PC-9 (cell line): ENCODE data around the gene IL1R2. TPM values are rescaled to one million over a fixed set of nuclear protein-coding genes. Genes with fewer than 3 reads are reported as not detected.

Experiments used
- BruUV-seq: library from RNA; stranded (reverse); fragments of 400-500 nt; replicated peaks from 2 replicates; lab custom pipeline; 2021; lab: Mats Ljungman, UMichigan
- CTCF ChIA-PET: fragments of 300-600 bp; sonication (Branson Sonifier 250); formaldehyde crosslinking; loops from one replicate; lab custom pipeline; 2022; ENCODE audit warnings: antibody characterized with exemption; lab: Charles Lee
- POLR2A ChIA-PET: fragments of 300-600 bp; sonication (Branson Sonifier 250); formaldehyde crosslinking; loops from one replicate; lab custom pipeline; 2022; ENCODE audit warnings: antibody characterized with exemption; ENCODE audit not compliant: unreplicated experiment; lab: Charles Lee
- DNase-seq, 2 experiments: peaks; one replicate each; pipeline versions ENCODE4 v3.0.0 to v3.0.0-alpha.2; 2015 to 2022; ENCODE audit warnings: mixed read lengths in 1 of 2
- H2AFZ ChIP-seq: fragments of 200-600 bp; sonication (generic); 2 replicates; pipeline ENCODE4 v1.8.1; 2017; ENCODE audit warnings: antibody characterized with exemption
- H3F3A ChIP-seq: fragments of 200-600 bp; sonication (generic); 2 replicates; pipeline ENCODE4 v1.8.1; 2017; ENCODE audit warnings: antibody characterized with exemption, mild to moderate bottlenecking, low read depth; ENCODE audit not compliant: insufficient read depth
- H3K27ac ChIP-seq: fragments of 200-600 bp; sonication (generic); 2 replicates; pipeline ENCODE4 v1.6.1; 2016; ENCODE audit warnings: mixed run types
- H3K27me3 ChIP-seq: fragments of 200-600 bp; sonication (generic); 2 replicates; pipeline ENCODE4 v1.6.1; 2016; ENCODE audit warnings: low read depth, mixed run types; ENCODE audit not compliant: insufficient read depth
- H3K36me3 ChIP-seq: fragments of 200-600 bp; sonication (generic); 2 replicates; pipeline ENCODE4 v1.6.1; 2016; ENCODE audit warnings: low read depth, mixed run types
- H3K4me1 ChIP-seq: fragments of 200-600 bp; sonication (generic); replicated peaks from 2 replicates; pipeline ENCODE4 v1.6.1; 2016; ENCODE audit warnings: mixed run types; ENCODE audit not compliant: insufficient read depth
- H3K4me2 ChIP-seq: fragments of 200-600 bp; sonication (generic); 2 replicates; pipeline ENCODE4 v1.6.1; 2017; ENCODE audit warnings: mixed run types
- H3K4me3 ChIP-seq: fragments of 200-600 bp; sonication (generic); 2 replicates; pipeline ENCODE4 v1.6.1; 2016; ENCODE audit warnings: mixed run types
- H3K79me2 ChIP-seq: fragments of 200-600 bp; sonication (generic); 2 replicates; pipeline ENCODE4 v1.6.1; 2017; ENCODE audit warnings: low read depth, mixed run types
- H3K9me2 ChIP-seq: fragments of 200-600 bp; sonication (generic); 2 replicates; pipeline ENCODE4 v1.8.1; 2017; ENCODE audit warnings: mild to moderate bottlenecking; ENCODE audit not compliant: insufficient read depth
- H3K9me3 ChIP-seq: fragments of 200-600 bp; sonication (generic); 2 replicates; pipeline ENCODE4 v1.8.1; 2016; ENCODE audit warnings: low read depth; ENCODE audit not compliant: insufficient read depth
- H4K20me1 ChIP-seq: fragments of 200-600 bp; sonication (generic); 2 replicates; pipeline ENCODE4 v1.8.1; 2017; ENCODE audit not compliant: insufficient read depth
- CTCF ChIP-seq: fragments of 200-600 bp; sonication (generic); conservative IDR thresholded peaks from 2 replicates; pipeline ENCODE4 v1.6.1; 2017; ENCODE audit warnings: mixed run types, antibody characterized with exemption, mild to moderate bottlenecking, moderate library complexity
- EZH2 ChIP-seq: fragments of 200-600 bp; sonication (generic); IDR thresholded peaks from 2 replicates; pipeline ENCODE4 v1.8.0; 2017; ENCODE audit warnings: antibody characterized with exemption, low read depth
- intact Hi-C: fragments of 100-400 bp; cut with micrococcal nuclease; formaldehyde crosslinking; loops from one replicate; pipeline ENCODE4 v1.10.0; 2022; ENCODE audit not compliant: unreplicated experiment
- total RNA-seq: library from RNA; stranded (reverse); gene quantifications from 2 replicates; pipeline ENCODE4 v1.2.3, GENCODE V29; 2021

Gene IL1R2
- total RNA-seq, 1 experiment from 2014 or later = 3.8 TPM

- ChIA-PET CTCF (interaction anchor here (0.9 kb wide), 1 partner anchor 19 kb away, joined by 3 read pairs; no protein-coding TSS in a partner anchor), POLR2A (no interaction called here)
- no peaks in the 10 kb centered on the region for H4K20me1 ChIP-seq
- TF ChIP-seq CTCF = no peak
- TF ChIP-seq EZH2 = no peak
- H3K4me1 ChIP-seq = peaks cover 55% of the 10 kb centered on the region
- no peak overlapping the region for H3K4me2 ChIP-seq
- no peak overlapping the region for H3K27ac ChIP-seq
- no peaks in the 10 kb centered on the region for H3K36me3 ChIP-seq
- no peaks in the 10 kb centered on the region for H3K27me3 ChIP-seq
- H3K79me2 ChIP-seq = no peaks in the 10 kb centered on the region; the same call in 1 of the 2 replicates
- BruUV-seq = no TSS peak
- intact Hi-C loops = loop anchor here (5.0 kb wide), 1 partner anchor 471 kb away; no protein-coding TSS in a partner anchor
- H2AFZ ChIP-seq = no peak overlapping the region
- DNase-seq = no peak
- peaks cover 41% of the 10 kb centered on the region for H3F3A ChIP-seq
- H3K4me3 ChIP-seq = no peak overlapping the region
- H3K9me2 ChIP-seq = no peaks in the 10 kb centered on the region
- H3K9me3 ChIP-seq = no peaks in the 10 kb centered on the region
Observed at GRCh38 chr2:101987832-101988231, 3.9 kb upstream of the IL1R2 start.

- CTCF ChIA-PET = interaction anchor here (0.6 kb wide), 1 partner anchor 157 kb away, joined by 3 read pairs; no protein-coding TSS in a partner anchor
Observed at GRCh38 chr2:101988541-101988940, 3.2 kb upstream of the IL1R2 start.

GRCh38 chr2:101989740-101990460 lies 1.9 kb upstream of the IL1R2 start:
- peaks cover 21% of the 10 kb centered on the region for H3F3A ChIP-seq
- H3K79me2 ChIP-seq = no peaks in the 10 kb centered on the region
- H3K9me3 ChIP-seq = no peaks in the 10 kb centered on the region
- H3K4me1 ChIP-seq = peaks cover 34% of the 10 kb centered on the region
- no peaks in the 10 kb centered on the region for H3K9me2 ChIP-seq
- intact Hi-C loops = loop anchor here (5.0 kb wide), 1 partner anchor 473 kb away; no protein-coding TSS in a partner anchor
- no peak overlapping the region for H3K27ac ChIP-seq
- no TSS peak for BruUV-seq
- no peak overlapping the region for H3K4me2 ChIP-seq
- TF ChIP-seq EZH2 = no peak
- no peak for TF ChIP-seq CTCF
- no peaks in the 10 kb centered on the region for H4K20me1 ChIP-seq
- no peaks in the 10 kb centered on the region for H3K27me3 ChIP-seq
- DNase-seq = no peak
- no peaks in the 10 kb centered on the region for H3K36me3 ChIP-seq
- H2AFZ ChIP-seq = no peak overlapping the region
- POLR2A ChIA-PET = no interaction called here
- CTCF ChIA-PET = interaction anchor here (0.7 kb wide), 1 partner anchor 521 kb away, joined by 3 read pairs; no protein-coding TSS in a partner anchor
- no peak overlapping the region for H3K4me3 ChIP-seq

More at GRCh38 chr2:101988541-101988940, 3.2 kb upstream of the IL1R2 start:
- Histone ChIP-seq H4K20me1 (no peaks in the 10 kb centered on the region), H3K27ac (no peak overlapping the region), H3K79me2 (no peaks in the 10 kb centered on the region; the same call in 1 of the 2 replicates), H3K4me1 (peaks cover 48% of the 10 kb centered on the region), H3K27me3 (no peaks in the 10 kb centered on the region), H2AFZ (no peak overlapping the region), H3K9me3 (no peaks in the 10 kb centered on the region), H3F3A (peaks cover 34% of the 10 kb centered on the region), H3K4me2 (no peak overlapping the region), H3K9me2 (no peaks in the 10 kb centered on the region), H3K36me3 (no peaks in the 10 kb centered on the region), H3K4me3 (no peak overlapping the region)
- intact Hi-C loops = loop anchor here (5.0 kb wide), 1 partner anchor 471 kb away; no protein-coding TSS in a partner anchor
- BruUV-seq = no TSS peak
- DNase-seq = no peak
- TF ChIP-seq CTCF (no peak), EZH2 (no peak)
- POLR2A ChIA-PET = no interaction called here
